GM21576 (cell line): ENCODE measurements around the gene ARR3.
"Not testable (repeated sequence)": the region's sequence is repeated elsewhere in the genome, so short reads cannot be mapped to it uniquely, and the experiment has no call there.

ENCODE experiments used
- ATAC-seq: cut with Tn5 transposase; IDR thresholded peaks from one replicate; pipeline ENCODE4 v1.9.1; 2021; ENCODE audit warnings: mild to moderate bottlenecking, moderate library complexity; ENCODE audit not compliant: unreplicated experiment

The ARR3 gene

DNA sequence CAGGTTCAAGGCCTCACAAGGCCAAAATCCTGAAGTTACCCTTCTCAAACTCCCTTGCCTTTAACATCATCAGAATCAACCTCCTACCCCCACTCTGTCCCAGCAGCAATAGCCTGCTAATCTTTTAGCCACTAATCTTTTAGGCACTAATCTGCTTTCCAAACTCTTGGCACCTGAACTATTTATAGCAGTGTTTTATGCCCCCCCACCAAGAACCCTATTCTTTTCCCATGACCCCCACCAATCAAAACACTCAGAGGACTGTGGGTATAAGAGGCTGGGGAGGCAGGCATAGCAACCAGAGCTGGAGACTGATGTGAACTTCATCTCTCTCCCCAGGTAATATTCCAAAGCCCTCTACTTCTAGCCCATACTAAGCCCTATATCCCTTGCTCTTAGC is at the start of gene ARR3:
Gene ARR3 (plus strand): TSS at position 301 of the 400 bp plus-strand sequence. CDS start 1,052 bp downstream, outside the sequence.
- ATAC-seq = no peak

DNA sequence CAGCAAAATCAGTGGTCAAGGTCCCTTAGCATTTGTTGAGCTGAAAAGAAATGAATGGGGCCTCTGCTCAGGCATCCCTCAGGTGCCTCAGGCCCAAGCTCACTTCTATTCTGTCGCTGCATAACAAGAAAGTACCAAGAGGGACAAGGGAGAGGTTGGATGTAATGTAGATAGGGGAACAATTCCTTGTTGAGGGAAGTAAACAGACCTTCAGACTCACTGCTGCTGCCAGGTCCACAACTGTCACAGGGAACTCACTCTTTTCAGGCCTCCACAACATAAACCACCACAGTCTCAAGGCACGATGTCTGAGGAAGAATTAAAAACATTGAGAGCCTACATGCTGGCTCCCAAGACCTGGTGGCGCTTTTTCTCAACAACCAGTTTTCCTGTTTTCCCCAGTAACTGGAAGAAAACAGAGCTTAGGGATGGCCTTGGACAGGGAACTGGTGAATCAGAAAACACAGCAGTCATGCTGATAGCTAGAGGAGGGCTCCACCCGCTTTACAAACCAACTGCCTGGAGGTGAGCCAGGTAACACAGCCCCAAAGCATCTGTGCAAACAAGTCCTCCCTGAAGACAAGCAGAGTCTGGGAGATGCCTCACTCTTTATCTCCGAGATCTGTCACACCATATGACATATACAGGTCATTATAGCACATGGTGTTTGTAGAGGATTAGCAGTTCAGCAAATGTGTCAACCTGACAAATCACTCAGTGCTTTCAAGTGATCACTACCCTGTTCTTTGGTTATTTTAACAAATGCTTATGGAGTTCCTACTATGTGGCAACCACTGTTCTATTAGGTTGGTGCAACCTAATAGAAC is 48.0 kb upstream of the ARR3 start:
- ATAC-seq = no peak

DNA sequence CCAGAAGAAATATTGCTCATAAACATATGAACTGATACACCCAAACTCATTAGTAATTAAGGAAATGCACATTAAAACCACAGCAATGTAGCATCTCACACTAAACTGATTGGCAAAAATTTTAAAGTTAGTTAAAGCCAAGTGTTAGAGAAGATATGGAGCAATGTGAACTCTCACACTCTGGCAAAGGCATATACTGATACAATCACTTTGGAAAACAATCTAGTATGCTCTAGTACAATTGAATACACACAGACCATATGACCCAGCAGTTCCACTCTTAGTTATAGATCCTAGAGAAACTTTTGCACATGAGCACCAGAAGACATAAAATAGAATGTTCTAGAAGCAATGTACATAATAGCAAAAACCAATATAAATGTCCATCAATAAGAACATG is 42.1 kb upstream of the ARR3 start:
- ATAC-seq = no peak

DNA sequence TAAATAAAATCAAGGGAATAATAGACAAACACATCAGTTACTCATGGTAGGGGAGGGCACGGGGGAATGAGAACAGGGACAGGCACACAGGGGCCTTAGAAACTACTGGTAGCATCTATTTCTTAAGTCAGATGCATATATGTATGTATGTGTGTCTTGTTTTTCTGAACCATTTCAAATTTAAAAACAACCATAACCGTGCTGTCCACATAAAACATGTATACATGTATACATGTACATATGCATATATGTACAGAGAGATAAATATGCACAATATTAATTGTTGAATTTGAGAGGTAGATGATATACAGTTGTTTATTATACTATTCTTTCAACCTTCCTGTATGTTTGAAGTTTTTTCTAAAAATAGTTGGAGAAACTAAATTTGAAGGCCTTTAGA is 41.4 kb upstream of the ARR3 start:
- ATAC-seq = no peak

DNA sequence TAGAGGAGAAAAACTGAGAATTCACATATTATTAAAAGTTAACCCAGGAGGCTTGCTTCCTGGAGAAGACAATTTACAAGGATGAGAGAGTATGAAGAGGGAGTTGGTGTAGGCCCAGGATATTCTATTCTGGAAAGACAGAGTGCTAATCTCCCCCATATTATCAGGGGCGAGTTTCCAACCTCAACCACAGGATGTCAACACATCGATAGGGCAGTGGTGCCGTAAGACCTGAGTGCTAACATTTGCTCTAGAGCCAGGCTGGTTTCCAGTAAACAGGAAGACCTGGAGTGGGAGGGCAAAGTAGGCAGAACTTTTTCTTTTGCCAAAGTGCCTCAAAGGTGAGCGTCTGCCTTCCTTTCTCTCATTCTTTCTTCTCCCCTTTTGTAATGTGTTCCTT is 36.5 kb upstream of the ARR3 start:
- ATAC-seq = no peak

DNA sequence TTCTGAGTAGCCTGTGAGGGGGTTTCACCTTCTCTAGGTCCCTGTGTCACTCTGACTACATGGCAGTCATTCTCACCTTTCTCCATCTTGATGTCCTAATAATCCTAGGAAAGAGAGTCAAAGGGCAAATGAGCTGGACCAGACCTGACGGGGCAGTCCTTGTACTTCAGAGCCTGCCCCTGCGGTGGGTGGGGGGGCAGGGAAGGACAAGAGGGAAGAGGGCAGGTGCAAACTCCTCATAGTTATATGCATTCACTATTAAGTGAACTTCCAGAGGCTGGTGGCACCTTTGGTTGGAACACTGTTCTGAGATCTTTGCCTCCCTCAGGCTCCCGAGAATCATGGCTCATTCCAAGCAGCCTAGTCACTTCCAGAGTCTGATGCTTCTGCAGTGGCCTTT is 33.8 kb upstream of the ARR3 start, which contains the start of gene AWAT1:
Gene AWAT1 (plus strand): TSS at position 301 of the 400 bp plus-strand sequence. CDS start 41 bp downstream, at position 342.
- ATAC-seq = no peak

DNA sequence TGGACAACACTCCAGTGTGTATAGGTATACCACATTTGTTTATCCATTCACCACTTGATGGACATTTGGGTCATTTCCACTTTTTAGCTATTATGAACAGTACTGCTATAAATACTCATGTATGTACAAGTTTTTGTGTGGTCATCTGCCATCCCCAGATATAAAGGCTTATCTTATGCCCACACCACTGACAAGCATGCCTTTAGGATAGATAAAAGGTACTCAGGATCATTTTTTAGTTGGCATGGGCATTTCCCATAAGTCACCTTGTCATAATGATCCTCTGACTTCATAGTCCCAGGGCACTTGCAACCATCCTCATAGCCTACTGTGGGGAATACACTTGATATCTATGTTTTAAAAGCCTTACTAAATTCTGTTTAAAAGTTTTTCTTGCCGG is 27.4 kb upstream of the ARR3 start:
- ATAC-seq = no peak

DNA sequence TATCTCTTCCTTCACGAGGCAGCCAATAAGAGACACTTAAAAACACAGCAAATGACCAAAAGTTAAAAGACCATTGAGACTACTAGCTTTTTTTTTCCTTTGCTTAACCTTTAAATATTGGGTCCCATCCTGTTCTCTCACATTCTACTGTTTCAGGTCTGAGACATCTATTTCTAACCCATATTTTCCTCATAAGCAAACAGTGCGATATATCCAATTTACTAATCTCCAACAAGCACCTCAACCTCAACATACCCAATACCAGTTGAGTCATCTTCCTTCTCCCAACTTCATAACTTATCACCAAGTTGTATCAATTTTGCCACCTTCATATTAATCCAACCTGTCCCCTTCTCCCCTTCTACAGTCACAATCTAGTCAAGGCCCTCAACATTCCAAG is 26.6 kb upstream of the ARR3 start:
- ATAC-seq = no peak

DNA sequence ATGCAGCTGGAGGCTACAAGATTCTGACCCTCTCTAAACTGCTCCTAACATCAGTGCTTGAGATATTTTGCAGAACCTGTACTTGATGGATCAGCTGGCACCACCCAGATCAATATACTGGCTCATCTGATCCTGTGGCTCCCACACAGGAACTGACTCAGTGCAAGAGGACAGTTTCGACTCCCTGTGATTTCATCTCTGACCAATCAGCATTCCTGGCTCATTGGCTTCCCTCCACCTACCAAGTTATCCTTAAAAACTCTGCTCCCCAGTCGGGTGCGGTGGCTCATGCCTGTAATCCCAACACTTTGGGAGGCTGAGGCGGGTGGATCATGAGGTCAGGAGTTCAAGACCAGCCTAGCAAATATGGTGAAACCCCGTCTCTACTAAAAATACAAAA is 24.5 kb upstream of the ARR3 start:
- not testable (repeated sequence) for ATAC-seq

DNA sequence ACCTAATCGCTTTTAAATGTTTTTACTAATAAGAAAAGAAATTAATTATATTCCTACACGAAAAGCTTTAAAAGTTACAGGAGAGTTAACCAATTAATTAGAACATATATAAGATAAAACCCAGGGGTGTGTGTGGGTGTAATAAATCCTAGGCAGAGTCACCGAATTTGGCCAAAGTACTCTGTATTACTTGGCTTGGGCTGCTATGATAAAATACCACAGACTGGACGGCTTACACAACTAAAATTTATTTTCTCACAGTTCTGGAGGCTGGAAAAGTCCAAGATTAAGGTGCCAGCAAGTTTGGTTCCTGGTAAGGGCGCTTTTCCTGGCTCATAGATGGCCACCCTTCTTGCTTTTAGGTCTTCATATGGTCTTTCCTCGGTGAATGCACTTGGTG is 23.3 kb upstream of the ARR3 start:
- ATAC-seq = no peak

DNA sequence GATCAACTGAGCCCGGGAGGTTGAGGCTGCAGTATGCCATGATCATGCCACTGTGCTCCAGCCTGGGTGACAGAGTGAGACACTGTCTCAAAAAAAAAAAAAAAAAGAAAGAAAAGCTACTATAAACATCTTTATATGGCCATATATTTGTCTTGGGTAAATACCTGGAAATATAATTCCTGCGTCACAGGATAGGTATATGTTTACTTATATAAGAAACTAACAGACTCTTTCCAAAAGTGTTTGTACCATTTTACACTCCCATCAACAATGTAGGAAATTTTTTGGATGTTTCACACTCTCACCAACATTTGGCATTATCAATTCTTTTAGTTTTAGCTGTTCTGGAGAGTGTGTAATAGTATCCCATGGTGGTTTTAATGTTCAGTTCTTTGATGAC is 20.9 kb upstream of the ARR3 start:
- no peak for ATAC-seq

DNA sequence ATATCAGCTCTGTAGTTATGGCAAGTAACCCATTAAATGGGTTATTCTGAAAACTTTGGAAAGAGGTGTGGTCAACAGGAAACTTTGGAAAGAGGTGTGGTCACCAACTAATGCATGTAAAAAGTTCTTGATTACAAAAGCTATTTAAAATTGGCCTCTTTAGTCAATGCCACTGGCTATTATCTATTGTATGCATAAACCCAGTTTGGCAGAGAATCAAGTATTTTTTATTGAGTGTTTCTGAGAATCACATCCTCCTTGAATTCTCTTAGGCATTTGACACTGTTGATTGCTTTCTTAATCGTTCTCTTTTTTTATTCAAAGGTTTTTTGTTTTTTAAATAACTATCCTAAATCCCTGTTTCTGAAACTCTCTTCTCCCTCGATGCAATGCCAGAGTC is 15.6 kb upstream of the ARR3 start:
- ATAC-seq = no peak

DNA sequence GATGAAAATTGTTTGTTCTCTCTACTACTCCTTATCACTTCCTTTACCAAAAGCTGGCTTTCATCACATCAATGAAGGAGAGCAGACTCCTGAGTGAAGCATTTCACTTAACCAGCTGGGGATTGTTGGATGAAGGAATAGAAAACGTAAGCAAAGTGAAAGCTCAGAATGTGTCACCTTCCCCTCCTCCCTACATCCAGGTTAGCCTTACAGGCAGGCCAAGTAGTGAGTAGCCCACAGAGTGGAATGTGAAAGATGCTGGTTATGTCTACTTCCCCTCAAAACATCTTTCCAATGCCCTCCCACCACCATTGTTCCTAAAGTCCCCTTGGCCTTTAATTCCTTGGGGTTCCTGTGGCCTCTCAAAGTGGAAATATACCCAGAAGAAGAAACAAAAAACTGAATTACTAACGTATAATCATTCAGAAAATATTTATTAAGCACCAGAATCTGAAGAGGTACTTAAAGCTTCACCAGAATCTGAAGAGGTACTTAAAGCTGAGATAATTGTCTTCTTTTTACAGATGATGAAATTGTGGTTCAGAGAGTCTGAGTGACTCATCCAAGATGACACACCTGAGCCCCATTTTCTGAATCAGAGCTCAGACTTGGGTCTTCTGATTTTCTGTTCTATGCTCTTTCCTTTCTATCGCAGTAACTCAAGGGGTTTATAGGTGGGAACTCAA is 14.6 kb upstream of the ARR3 start:
- ATAC-seq = no peak

DNA sequence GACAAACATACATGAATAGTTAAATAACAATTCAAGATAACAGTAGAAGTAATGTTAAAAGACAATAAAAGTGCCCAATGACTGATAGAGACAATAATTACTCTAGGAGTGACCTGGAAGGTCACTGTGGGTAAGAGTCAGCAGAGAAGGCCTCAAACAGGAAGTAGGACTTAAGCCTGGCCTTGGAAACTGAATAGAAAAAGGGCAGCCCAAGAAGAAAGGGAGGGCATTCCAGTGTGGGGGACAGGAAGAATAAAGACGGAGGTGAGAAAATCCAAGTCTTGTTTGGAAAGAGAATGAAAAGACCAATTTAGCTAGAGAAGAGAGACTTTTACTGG is 14.1 kb upstream of the ARR3 start:
- ATAC-seq = no peak

DNA sequence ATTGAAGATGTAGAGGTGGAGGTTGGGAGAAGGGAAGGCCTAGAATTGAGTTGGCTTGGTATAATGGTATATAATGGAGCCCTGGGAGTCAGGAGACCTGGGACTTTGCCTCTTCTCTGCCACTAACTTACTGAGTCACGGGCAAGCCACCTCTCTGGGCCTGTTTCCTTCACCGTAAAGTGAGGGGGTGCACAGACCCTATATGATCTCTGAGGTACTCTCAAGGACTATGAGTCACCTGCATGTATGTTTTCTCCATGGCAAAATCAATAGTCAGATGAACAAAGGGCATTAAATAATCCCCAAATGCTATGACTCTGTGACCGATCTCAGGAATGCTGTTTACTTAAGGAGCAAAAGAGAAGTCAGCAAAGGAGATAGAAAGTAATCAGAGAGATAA is 13.2 kb upstream of the ARR3 start:
- no peak for ATAC-seq

DNA sequence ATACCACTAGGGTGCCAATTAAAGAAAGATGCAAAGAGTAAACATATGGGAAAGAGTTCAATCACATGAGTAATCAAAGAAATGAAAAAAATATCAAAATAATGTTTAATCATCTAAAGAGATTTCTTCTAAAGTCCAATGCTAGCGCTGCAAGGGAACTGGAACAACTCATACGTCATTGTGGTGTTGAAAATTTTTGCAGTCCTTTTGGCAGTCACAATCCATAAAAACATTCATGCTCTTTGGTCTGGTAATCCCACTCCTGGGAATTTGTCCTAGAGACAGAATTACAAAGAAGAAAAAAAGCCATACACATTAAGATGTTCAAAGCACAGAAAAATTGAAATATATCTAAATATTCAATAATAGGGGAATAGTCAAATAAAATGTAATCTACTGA is 12.7 kb upstream of the ARR3 start:
- ATAC-seq = no peak

DNA sequence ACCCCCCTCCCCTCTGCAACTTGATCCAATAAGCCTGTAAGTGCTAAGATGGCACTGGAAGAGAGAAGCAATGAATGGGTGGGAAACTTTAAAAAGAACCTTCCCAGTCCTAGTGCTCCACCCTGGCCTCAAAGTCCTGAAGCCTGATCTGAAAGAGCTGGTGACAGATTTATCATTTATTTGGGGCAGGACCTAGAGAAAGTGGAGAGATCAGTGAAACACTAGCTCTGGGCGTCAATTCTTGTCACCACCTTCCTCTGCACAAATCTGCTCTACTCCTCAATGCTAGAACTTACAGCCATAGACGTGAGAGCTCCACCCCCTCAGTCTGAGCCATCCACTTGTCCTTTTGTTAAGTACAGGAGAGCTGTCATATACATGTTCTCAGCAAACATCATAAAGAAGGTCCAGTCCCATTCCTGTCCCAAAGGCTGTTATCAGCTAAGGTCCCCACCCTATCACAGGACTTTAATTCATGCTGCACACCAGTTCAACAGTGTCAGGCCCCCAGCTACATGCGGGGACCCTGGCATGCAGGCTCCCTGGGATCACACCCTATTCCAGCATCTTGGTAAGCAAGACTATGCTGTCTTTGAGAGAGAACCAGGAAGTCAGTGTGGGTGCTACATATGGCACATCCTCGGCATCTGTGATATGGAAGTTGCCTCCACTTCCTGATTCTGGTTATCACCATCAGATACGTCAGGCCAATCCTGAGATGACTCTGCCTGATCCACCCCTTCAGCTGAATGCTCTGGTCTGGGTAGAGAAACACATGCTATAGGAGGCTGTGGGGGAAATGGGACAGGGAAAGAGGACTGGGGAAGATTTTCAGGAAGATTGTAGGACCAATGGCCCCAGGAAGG is 10.5 kb upstream of the ARR3 start:
- no peak for ATAC-seq

DNA sequence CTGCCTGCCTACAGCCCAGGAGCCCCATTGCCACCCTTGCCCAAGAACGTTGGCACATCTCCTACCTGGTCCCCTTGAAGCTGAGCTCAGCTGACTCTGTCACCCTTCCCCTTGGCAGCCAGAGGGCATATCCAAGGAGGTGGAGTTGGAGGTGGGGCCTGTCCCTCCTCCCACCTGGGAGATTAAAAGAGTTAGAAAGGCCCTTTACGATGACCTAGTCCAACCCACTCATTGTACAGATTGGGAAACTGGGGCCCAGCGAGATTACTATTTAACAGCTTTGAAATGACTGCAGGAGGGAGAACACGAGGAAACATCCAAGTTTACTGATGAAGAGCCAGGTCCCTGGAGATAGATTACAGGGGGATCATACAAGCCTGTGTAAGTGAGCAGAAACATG is 8.0 kb upstream of the ARR3 start, which contains the start of gene P2RY4:
Gene P2RY4 (minus strand): TSS at position 101 of the 400 bp plus-strand sequence. CDS start 580 bp downstream, outside the sequence.
- ATAC-seq = no peak

DNA sequence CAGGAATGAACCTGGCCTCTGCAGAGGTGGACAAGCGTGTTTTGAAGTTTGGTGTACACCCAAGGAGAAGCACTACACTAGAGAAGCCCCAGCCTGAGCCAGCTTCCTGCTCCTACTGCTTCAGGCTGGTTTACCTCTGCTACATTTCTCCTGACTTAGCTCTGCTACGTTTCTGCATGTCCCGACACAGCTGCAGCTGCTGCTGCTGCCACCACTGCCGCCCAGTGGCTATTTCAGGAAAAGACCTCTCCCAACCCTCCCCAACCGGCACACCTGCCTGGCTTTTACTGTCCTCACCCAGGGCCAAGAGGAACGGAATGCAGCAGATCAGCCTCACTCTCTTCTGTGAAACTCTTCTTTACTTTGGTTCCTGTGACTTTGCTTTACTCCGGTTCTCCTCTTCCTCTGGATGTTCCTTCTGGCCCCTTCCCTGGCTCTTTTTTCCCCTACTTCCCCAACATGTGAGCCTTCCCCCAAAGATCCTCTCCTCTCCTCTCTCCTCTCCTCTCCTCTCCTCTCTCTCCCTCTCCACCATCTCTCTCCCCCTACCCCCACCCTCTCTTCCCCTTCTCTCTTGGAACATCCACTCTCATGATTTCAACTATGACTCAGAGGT is 5.1 kb upstream of the ARR3 start:
- ATAC-seq = no peak

DNA sequence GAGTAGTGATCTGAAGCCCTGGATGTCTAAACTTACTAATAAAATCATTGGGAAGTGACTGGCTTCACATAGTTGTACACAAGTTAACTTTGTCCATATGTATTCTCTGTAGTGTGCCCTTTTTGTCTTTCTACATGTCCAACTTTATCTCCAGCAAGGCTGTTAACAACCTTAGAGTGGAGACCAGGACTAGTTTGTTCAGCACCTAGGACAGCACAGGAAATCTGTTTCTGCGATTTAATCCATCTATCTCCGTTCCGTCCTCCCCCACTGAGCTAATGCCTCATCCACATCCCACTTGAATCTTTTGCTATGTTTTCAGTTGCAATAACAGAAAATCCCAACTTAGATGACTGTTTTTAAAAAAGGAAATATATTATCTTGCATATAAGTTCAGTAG is 3.4 kb upstream of the ARR3 start:
- ATAC-seq = no peak

DNA sequence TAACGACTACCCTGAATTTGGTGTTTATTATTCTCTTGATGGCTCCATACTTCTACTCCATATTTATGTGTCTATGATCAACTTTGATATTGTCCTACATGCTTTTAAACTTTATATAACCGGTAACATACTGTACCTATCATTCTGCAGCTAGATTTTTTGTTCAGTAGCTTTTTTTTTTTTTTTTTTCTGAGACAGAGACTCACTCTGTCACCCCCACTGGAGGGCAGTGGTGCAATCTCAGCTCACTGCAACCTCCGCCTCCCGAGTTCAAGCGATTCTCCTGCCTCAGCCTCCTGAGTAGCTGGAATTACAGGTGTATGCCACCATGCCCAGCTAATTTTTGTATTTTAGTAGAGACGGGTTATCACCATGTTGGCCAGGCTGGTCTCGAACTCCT is 5.9 kb downstream of the ARR3 start:
- ATAC-seq = not testable (repeated sequence)
